ENCODE measurements around the gene FRMD3. TPM values are rescaled to one million over a fixed set of nuclear protein-coding genes. Genes with fewer than 3 reads are reported as not detected.
"Not testable (repeated sequence)": the region's sequence is repeated elsewhere in the genome, so short reads cannot be mapped to it uniquely, and the experiment has no call there.

Gene FRMD3
- polyA plus RNA-seq, 1 donor = 15.4 TPM

DNA sequence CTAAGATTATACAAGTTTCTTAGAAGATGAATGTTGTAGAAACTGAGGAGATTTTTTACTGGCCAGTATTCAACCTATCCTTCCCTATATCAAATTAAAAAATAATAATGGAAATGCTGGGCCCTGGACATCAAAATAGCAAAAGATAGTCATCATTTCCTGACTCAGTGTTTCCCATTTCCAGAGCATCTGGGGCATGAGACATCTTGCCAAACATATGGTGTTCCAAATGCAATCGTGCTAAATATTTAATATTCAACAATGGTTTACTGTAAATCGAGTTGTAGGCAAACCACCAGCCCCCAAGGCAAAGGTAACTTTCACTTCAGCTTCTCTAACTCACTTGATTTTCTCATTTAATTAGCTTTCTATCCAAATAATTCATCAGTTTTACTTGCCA, 152.9 kb downstream of the FRMD3 start:
- peak; percentile 13 for DNase-seq

DNA sequence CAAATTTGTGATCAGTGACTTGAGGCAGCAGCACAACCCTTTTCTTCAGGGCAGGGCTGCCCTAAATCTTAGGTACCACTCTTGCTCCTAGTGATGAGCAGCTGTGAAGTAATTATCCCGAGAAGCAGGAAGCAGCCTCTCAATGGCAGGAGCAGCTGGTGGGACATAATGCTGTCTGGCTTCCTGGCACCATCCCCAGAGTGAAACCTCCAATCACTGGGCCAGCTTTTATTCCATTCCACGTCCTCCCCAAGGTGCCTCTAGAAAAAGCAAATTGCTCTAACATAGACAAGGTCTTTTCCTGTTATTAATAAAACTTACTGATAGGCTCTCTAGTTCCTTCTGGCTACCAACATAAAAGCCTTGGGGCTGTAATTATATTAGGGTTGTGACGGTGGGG, 154.0 kb downstream of the FRMD3 start:
- DNase-seq = no peak

DNA sequence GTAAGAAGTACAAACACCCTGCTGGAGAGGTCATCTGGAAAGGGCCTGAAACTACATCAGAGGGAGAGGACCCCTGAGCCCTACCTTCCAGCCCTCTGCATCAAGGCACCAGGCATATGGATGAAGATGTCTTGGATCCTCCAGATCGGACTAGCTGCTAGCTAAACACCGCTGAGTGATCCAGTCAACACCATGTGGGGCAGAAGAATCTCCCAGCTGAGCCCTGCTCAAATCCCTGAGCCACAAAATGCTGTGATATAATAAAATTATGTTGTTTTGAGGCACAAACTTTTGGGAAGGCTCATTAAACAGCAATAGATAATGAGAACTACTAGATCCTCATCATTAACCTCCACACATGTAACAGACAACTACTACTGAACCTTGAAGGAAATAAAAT, 155.2 kb downstream of the FRMD3 start:
- DNase-seq = no peak

DNA sequence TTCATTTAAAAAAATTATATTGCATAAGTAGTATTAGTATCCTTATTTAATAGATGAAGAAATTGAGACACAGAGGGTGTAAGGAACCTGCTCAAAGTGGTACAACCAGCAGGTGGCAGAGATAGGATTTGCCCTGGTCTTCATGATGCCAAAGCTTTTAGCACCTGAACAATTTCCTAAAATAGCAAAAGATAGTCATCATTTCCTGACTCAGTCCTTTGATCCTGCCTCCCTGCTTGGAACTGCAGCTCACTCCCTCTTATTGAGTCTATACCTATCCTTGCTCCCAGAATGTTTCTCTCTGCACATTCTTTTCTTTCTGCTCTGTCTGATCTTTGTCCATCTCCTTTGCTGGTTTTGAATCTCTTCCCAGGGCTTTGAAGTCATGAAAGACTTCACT, 155.8 kb downstream of the FRMD3 start:
- DNase-seq = no peak

DNA sequence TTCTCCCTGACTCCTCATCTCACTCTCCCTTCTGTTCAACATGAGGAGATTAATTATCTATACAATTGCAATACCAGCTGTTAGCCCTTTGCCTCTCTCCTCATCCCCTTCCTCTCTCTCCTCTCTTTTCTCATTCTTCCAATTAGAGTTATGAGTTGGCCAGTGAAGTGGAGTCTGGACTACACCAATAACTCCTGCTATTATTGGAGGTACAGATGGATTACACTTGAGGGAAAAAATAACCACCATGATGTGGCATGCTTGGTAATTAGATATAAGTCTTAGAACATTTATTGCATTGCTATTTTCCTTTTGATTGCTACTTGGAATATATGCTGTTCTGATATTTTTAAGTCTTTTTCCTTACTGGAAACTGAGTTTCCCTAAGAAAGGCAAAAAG, 159.2 kb downstream of the FRMD3 start:
- no peak for DNase-seq

DNA sequence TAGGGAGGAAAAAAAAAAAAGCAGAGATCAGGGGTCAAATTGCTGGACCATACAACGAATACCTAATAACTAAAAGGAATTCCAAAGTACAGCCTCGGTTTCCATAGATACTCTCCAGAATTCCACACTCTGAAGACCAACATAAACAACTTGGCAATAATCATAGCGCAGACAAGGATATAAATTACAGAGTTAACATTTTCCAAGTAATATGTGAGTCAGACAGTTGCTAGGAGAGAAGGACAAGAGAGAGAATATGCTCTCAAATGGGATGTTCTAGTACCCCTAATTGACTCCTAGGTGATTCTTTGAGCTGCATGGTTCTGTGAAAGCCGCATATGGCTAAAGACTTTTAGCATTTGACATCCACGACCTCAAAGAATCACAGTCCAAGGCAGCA, 165.2 kb downstream of the FRMD3 start:
- peak; percentile 45 for DNase-seq

DNA sequence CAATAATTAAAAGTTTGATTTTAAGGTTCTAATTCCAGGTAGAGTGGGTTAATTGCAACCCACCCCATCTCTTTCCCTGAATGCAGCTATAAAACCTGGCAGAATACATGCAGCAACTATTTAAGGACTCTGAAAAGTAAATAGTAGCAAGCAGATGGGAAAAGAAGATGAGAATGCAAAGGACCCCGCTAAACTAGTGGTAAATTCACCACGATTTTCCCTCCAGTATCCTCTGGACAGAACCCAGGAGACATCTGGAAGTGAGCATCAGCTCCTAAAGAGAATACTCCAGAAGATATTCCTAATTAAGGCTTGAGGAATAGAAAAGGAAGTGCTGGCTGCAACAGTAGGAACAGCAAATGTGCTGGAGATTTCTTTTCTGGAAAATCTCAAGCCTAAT, 170.9 kb downstream of the FRMD3 start:
- peak; percentile 14 for DNase-seq

DNA sequence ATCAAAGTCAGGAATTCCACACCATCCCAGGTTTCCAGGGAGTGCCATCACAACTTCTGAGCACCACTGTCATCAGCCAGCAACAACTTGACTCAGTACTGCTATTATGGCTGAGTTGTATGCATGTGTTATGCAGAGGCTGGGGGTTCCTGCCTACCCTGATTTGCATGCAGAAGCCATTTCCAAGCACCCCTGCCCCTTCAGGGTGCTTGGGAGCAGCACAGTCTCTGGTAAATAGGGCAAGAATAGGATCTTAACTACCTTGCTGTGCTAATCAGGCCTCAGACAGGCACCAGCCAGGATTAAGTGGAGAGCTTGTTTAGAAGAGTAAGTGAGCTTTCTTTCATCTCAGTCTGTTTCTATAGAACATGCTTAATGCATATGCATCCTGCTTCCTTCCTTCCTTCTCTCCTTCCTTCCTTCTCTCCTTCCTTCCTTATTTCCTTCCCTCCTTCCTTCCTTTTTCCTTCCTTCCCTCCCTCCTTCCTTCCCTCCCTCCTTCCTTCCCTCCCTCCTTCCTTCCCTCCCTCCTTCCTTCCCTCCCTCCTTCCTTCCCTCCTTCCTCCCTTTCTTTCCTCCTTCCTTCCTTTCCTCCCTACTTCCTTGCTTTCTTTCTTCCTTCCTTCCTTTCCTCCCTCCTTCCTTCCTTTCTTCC, 175.7 kb downstream of the FRMD3 start:
- DNase-seq = no peak

DNA sequence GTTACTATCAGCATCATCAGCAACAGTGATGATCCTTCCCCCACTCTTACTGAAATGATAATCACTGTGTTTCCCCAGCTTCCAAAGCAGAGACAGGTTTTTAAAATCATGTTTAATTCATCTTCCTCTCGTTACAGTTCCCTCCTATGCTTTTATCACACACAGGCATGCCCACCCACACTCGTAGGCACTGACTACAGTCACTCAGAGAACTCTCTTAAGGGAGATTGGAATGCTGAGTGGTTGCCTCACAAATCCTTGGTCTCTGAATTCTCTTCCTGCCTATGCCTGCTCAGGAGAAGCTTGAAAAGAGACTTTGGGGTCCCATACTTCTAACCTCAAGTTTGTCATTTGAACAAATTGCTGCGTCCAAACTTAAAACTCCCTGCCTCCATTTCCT, 179.2 kb downstream of the FRMD3 start:
- no peak for DNase-seq

DNA sequence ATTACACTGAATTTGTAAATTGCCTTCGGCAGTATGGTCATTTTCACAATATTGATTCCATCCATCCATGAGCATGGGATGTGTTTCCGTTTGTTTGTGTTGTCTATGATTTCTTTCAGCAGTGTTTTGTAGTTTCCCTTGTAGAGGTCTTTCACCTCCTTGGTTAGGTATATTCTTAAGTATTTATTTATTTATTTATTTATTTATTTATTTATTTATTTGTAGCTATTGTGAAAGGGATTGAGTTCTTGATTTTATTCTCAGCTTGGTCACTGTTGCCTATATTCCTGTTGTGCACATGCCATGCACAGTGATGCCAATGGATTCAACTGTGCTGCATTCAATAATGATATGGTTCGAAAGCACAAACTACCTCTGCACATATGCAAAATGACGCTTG, 179.7 kb downstream of the FRMD3 start:
- DNase-seq = not testable (repeated sequence)

DNA sequence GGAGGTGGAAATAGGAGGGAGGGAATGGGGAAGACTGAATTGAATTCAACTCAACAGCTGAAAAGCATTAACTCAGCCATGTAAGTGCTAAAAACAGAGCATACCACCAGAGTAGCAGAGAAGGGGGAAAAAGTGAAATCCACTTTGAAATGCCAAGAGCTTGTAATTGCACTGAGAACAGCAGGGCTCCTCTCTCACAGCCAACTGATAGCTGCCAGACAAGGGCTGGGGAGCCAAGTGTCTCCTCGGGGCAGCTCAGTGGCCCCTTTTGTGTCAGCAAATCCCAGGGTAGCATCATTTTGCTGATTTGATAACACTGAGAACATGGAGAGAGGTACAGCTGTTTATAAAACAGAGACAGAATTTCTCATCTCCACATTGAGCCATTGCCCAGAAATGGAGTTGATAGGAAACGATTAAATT, 182.5 kb downstream of the FRMD3 start:
- DNase-seq = peak; percentile 11

DNA sequence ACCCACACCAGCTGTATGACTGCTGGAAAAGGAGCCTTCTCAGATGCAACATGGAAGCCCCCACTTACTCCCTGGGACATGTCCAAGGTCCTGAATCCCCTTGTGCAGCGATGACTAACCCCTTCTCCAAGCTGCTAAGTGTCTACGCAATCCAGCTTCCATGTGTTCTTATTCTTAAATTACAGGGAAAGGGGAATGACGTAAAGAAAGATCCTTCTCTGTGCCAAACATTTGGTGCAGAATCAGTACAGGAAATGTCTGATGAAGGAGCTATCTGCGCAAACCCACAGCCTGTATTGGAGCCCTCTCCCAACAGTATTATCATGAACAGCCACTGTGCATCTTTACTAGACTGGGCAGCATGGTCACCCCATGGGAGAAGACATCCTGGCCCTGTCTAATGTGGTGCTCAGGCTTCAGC, 183.2 kb downstream of the FRMD3 start:
- peak; percentile 28 for DNase-seq

DNA sequence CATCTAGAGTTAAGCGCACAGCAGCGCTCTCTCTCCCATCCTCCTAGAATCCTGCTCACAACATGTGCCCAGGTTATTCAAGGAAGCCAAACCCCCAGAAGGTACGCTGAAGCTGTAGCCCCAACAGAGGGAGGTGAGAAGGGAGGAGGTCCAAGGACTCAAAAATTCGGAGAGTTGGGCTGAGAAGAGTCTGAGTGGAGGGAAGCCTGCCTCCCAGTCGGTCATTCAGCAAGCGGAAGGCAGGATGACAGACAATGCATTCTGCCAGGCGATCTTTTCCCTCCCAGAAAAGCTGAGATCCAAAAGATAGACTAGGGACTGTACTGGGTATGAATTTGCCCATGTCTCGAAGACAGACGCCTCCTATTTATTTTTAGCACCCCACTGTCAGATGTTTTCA, 189.2 kb downstream of the FRMD3 start:
- DNase-seq = no peak

DNA sequence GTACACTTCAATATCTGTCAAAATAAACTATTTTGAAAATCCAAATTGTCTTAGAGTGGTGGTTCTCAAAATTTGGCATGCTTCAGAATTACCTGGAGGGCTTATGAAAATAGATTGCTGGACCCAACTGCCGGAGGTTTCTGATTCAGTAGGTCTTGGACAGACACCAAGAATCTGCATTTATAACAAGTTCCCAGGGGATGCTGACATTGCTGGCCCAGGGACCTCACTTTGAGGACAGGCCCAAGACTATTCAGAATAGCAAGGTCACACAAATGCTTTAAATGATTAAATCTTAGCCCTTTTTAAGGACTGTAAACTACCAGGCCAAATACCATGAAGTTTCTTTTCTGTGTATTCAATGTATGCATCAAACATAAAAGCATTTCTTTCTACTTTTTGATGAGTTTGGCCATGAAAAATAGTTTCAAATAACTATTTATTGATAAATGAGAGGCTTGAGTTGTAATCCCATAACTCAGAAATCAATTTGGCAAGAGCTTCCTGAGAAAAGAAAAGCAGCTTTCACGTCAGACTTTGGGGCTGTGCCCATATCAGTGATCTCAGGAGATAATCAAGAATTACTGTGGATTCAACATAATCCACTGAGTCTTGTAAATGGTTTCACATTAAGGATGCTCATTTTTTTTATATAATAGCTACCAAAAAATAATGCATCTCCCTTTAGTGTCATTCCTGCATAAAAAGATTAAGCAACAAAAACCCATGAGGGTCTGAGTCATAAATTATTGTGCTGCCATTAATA, 191.4 kb downstream of the FRMD3 start:
- DNase-seq = no peak

DNA sequence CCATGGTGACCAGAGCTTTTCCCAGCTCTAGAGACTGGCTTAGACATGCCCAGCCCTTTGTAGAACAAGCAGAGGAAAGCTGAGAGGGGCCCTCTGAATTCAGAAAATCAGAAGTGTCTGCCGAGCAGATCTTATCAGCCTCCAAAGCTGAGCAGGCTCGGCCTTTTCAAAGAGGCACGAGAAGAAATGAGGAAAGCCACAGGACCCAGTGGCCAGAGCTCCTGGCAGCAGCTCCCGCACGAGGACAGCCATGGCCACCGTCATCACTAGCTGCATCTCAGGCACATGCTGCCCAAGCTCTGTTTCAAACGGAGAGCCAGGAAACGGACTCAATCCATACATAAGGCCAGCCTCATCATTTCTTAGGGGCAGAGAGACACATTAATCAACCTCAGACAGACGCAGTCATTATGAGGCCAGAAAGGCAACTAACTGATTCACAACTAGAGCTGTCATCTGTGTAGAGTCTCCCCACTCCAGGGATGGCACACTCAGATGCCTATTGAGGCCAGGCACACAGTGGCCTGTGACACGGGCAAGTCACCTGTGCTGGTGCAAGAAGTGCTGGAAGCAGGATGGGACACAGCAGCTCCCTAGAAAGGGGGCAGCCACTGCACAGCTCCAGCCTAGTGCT, 194.7 kb downstream of the FRMD3 start:
- DNase-seq = no peak

DNA sequence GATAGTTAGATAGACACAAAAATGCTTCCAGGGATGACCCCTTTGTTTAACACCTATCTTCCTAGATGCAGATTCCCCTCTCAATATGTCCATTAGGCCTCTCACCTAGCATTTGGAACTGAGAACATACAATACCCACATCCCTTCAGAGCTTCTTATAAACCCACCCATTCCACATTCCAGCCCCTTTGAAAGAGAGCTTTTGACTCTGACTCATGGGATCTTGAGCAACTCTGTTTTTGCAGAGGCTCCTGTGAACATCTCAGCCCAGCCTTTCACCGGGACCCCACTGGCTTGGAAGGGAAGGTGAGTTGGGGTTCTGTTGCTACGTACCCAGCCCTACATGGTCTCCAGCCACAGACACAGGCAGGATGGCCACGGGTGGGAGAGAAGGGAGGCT, 195.5 kb downstream of the FRMD3 start:
- DNase-seq = no peak

DNA sequence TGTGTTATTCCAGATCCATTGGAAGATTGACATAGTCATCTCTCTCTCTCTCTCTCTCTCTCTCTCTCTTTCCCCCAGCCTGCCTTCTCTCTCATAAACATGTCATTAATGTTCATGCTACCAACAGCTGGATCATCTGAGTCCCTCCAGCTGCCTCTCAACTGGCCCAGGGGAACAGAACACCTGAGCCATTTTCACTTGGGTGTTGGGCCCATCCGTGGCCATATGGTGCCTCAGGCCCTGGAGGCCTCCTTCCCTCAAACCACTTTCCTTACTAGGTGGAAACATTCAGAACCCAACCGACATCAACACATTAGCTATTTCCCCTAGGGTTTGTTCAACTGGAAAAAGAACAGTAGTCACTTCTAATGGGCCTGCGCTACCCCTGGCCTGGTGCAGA, 196.2 kb downstream of the FRMD3 start:
- DNase-seq = no peak

DNA sequence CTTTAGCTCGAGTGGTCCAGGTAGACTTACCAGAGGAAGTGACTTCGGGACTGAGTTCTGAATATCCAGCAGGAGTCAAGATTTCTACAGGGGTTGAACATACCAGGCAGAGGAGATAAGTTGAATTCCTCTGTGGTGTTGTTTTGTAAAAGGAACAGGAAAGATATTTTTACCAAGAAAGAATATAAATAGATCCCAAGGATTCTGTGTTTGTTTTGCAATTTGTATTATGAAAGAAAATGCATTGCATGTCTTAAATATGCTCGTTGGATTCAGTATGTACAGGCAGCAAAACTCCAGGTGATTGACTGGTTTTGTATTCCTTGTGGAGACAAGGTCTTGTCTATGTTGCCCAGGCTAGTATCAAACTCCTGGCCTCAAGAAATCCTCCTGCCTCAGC, 197.8 kb downstream of the FRMD3 start:
- DNase-seq = no peak

DNA sequence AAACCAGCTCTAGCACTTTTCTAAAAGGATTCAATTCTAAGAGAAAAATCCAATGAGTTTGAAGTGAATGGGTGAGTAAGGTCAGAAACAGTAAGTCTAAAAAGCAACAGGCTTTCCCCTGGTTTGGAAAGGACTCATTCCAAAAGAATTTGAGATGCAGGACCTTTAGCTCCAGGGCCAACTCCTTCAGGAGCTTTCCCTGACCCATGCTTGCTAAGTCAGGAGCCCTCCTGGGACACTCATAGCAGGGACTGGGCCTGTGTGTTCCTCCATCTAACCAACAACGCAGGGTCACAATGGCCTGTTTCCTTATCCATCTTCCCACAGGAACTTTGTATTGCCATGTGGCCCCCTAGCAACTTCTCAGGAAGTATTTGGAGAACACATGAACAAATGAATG, 198.8 kb downstream of the FRMD3 start:
- DNase-seq = no peak

DNA sequence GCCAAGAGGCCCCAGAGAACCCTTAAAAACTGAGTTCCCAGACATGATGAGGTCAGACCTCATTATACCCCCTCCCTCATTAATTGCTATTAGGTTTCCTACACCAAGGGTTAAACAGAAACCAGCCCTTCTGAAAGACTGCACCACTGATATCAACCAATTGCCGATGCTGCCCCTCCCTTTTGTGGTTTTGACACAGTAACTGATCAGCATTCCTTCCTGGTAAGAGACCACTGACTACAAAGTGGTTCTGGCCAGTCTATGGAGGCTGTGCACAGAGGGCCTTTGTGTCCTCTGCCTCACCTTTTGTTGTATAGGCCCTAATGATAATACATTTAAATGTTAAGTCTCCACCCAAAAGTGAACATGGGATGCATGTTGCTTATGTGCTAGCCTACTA, 201.5 kb downstream of the FRMD3 start:
- DNase-seq = no peak

DNA sequence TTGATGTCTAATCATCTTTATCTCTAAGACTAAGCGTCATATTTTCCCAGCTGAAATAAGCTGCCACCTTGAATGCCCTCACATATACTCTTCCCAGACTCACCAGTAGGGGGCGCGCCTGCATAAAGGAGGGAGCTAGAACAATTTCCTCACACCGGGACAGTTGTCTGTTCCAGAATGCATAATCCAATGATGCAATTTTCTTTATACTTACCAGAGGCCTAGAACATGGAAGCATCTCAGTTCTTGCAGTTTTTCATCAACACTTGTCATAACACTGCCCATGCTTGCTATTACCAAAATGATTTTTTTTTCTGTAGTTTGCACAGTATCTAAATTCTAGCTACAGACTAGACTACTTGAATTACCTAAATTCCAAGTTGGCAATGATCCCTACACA, 203.9 kb downstream of the FRMD3 start:
- DNase-seq = peak; percentile 74

DNA sequence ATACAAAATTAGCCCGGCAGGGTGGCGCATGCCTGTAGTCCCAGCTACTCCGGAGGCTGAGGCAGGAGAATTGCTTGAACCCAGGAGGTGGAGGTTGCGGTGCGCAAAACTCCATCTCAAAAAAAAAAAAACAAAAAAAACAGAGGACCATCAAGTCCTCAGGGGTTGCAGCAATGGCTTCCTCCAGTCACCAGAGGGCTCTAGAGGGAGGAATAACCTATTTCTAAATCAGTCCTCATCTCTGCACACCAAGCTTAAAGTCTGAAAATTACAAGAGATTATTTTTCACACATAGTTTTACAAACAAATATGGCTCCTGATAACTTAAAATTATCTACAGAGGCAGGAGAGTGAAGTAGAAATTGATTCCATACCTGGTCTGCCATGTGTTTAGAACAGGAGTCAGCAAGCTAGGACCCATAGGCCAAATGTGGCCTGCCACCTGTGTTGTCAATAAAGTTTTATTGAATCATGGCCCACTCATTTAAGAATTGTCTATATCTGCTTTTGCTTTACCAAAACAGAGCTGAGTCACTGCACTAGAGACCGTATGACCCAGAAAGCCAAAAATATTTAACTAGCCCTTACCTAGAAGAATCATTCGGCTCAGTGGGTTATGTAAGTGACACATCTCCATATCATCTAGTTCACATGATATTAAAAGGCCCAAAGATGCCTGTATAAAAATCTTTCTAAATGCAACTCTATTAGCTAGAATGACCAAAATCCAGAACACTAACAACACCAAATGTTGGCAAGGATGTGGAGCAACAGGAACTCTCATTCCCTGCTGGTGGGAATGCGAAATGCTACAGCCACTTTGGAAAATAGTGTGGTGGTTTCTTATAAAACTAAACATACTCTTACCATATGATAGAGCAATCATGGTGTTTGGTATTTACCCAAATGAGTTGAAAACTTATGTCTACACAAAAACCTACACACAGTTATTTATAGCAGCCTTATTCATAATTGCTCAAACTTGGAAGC, 207.7 kb downstream of the FRMD3 start:
- no peak for DNase-seq
